Activated CD8-positive, alpha-beta memory T cell treated with anti-CD3 and anti-CD28 coated beads for 24 hours (primary cell): ENCODE data around the gene FLRT2.

ENCODE experiments used
- DNase-seq: peaks from one replicate; pipeline ENCODE4 v3.0.0-alpha.2; 2020

The FLRT2 gene

GRCh38 chr14:85601246-85601645, 71.3 kb downstream of the FLRT2 start:
- no peak for DNase-seq

GRCh38 chr14:85601690-85602089, 71.7 kb downstream of the FLRT2 start:
- no peak for DNase-seq

DNA sequence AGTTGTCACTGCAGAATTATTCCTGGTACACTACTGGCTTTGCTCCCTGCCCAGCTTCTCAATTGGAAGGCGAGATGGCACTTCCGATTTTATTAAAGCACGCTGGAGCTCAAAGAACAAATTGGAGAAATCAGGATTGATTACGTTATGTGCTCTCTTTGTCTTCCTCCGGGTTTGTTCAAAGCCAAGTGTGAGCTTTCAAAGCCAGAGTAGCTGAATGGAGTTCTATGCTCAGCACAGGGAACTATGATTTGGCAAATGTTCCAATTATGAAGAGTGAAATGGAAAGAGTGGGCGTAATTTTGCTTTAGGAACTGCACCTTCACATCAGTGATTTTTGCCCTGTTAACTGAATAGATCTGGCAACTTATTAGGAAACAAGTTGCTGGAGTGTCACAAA, 72.4 kb downstream of the FLRT2 start:
- no peak for DNase-seq

- DNase-seq: no peak
Measured at GRCh38 chr14:85604021-85604420, 74.1 kb downstream of the FLRT2 start.

DNA sequence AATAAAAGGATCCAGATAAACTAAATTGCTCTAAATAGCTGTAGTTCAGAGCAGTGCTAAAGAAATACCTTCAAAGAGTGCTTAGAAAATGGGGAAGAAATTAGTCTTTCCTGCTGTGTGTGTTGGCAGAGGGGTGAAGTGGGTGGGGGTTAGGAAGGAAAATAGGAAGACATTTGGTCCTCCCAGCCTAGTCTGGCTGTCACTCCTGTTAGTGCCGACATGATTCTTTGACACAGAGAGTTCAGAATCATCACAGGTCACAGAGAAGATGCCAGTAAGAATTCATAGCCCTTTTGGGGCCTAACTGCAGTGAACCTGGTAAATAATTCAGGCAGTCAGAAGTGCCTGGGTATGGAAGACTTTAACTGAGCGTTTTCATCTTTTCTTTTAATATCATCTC, 74.8 kb downstream of the FLRT2 start:
- DNase-seq: no peak

DNA sequence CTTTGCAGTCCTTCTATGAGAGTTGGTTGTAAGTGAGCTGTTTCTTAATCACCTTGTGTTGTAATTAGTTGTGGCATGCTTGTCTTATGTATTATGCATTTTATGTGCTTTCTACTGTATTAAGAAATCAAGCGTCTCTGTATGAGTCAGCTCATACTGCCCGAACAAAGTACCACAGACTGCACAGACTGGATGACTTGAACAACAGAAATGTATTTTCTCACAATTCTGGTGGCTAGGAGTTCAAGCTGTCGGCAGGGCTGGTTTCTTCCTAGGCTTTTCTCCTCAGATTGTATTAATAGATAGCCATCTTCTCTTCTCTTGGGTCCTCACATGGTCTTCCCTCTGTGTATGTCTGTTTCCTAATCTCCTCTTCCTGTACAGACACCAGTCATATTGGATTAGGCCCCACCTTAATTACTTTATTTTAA, 77.7 kb downstream of the FLRT2 start:
- no peak for DNase-seq

DNA sequence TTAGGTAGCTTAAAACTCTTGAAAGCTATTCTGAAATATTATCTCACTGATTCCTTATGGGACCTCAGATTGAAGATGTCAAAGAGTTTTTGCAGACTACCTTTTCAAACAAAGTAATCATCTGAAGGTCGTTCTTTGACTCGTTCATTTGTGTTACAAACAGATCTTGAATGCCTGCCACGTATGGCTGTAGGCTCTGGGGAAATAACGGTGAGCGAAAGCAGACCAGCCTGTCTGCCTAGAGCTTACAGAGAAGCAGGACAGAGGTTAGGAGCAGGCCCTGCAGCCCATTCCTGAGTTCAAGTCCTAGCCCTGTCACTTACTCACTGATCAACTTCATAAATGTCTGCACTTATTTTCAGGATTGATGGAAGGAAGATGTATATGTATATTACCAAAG, 83.6 kb downstream of the FLRT2 start:
- DNase-seq: no peak

GRCh38 chr14:85616386-85616885, 86.5 kb downstream of the FLRT2 start:
- no peak for DNase-seq

- no peak for DNase-seq
Measured at GRCh38 chr14:85616886-85617285, 86.9 kb downstream of the FLRT2 start.

GRCh38 chr14:85617791-85618190, 87.8 kb downstream of the FLRT2 start:
- no peak for DNase-seq

GRCh38 chr14:85618390-85618789, 88.4 kb downstream of the FLRT2 start:
- DNase-seq: no peak

DNA sequence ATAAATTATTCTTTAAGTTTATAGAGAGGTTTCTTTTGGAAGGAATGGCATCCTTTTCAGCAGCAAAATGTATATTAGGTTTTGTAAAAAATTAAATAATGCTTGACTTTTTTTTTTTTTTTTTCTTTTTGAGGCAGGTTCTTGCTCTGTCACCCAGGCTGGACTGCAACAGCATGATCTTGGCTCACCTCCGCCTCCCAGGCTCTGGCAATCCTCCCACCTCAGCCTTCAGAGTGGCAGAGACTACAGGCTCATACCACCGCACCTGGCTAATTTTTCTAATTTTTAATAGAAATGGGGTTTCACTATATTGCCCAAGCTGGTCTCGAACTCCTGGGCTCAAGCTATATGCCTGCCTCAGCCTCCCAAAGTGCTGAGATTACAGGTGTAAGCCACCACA, 89.0 kb downstream of the FLRT2 start:
- DNase-seq: no peak

- no peak for DNase-seq
Measured at GRCh38 chr14:85619851-85620250, 89.9 kb downstream of the FLRT2 start.

DNA sequence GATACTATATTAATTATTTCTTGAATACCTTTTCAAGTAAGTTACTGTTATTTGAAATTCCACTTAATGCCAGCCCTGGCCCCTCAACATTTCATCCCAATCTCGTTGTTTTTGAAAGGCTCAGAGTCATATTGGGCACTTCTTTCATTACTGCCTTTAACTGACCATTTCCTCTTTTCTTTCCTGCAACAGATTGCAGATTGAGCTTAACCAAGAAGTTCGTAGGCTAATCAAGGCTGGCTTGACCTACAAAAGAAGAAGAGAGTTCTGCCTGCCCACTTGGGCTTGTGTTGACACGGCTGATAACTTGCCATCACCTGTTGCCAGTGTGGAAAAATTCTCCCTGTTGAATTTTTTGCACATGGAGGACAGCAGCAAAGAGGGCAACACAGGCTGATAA, 91.0 kb downstream of the FLRT2 start:
- DNase-seq: no peak

GRCh38 chr14:85622106-85622505, 92.2 kb downstream of the FLRT2 start:
- no peak for DNase-seq

DNA sequence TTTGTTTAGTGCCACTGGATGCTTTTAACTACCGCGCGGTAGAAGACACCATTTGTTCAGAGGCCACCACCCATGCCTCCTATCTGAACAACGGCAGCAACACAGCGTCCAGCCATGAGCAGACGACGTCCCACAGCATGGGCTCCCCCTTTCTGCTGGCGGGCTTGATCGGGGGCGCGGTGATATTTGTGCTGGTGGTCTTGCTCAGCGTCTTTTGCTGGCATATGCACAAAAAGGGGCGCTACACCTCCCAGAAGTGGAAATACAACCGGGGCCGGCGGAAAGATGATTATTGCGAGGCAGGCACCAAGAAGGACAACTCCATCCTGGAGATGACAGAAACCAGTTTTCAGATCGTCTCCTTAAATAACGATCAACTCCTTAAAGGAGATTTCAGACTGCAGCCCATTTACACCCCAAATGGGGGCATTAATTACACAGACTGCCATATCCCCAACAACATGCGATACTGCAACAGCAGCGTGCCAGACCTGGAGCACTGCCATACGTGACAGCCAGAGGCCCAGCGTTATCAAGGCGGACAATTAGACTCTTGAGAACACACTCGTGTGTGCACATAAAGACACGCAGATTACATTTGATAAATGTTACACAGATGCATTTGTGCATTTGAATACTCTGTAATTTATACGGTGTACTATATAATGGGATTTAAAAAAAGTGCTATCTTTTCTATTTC, 93.2 kb downstream of the FLRT2 start:
- DNase-seq: no peak

DNA sequence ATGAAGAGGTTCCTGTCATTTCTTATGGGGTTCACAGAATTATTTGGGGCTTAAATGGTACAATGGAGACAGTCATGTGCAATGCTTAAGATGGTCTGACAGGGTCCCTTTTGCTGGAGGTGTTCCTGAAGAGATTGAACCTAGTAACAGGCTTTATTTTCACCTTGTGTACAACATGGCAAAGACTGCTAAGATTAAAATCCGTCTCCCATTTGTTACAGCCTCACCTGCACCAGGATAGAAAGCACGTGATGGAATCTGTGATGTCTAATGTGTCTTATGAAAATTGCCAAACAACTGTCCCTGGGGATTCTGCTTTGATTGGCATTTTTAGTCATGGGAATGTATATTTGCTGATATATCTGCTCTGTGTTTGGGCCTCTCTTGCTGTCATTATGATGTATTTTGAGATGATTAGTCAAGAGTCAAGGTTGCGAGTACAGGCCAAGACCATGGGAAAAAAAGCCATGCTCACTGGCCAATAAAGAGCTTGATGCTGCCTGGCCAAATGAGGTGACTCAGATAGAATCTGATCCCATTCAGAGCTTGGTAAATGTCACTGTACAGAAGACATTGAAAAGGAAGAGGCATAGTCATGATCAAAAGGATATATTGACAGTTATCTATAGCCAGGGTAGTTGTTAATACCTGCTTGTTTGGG, 96.1 kb downstream of the FLRT2 start:
- DNase-seq: no peak

- no peak for DNase-seq
Measured at GRCh38 chr14:85634205-85634604, 104.3 kb downstream of the FLRT2 start.

DNA sequence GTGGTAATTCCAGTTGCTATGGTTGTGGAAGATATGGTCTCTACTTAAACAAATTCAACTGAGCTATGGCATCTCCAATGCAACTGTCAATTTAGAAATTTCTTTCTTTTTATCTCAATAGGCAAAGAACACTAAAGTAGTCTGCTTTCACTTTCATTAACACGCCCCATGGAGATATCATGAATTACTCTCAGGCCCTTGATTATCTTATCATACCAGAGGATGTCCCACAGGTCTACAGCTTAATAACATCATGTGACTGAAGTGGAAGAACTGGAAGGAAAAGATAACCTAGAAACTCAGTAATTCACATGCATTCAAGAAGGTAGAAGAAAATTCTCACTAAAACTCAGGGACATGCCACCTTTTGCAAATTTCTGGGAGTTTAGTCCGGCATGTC, 114.3 kb downstream of the FLRT2 start:
- DNase-seq: no peak

DNA sequence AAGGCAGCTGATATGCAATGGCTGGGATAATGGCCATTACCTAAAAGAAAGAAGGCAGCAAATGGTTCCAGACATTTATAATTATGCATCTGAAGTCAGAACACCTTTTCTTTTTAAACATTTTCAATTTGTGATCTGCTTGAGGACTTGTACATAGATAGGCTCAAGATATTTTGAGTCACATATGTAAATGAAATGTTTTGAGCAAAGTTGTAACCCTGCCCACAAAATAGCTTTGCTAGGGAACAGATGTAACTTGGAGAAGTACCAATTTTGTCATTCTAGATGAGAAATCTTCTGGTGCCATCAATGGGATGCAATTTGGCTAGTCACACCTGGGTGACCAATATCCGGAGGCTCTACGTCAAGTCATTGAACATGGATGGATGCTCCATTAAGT, 123.1 kb downstream of the FLRT2 start:
- no peak for DNase-seq

DNA sequence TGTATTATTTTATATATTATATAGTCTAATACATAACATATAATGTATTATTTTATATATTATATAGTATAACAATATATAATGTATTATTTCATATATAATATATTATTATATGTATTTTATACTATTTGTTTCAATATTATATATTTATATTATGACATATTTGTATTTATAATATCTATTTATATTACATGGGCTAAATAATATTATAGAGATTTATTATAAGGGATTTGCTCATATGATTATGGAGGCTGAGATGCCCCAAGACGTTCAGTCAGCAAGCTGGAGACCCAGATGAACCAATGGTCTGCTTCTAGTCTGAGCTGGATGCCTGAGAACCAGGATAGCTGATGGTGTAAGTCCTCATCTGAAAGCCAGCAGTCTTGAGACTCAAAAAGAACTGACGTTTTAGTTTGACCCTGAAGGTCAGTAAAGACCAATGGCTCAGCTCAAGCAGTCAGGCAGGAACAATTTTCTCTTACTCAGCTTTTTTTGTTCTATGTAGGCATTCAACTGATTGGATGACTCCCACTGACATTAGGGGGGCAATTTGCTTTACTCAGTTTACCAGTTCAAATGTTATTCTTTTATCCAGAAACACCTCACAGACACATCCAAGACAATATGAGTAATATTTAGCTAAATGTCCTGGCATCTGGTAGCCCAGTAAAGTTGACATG, 130.4 kb downstream of the FLRT2 start:
- no peak for DNase-seq

DNA sequence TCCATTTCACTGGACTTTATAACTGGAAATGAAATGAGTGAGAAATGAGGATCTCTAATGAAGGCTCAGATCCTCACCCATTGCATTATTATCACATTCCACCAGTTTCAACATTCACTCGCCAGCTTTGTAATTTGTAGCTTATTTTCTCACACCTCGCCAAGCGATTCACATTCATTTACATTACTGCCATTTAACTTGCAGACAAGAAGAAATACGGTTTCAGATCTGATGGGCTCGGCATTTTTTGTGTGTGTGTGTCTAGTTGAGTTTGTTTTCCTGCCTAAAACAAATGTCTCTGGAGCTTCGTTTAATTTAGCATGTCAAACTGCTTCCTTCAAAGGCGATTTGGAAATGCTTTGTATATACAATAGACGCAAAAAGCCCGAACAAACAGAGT, 132.2 kb downstream of the FLRT2 start:
- no peak for DNase-seq

- DNase-seq: no peak
Measured at GRCh38 chr14:85663256-85663655, 133.3 kb downstream of the FLRT2 start.

DNA sequence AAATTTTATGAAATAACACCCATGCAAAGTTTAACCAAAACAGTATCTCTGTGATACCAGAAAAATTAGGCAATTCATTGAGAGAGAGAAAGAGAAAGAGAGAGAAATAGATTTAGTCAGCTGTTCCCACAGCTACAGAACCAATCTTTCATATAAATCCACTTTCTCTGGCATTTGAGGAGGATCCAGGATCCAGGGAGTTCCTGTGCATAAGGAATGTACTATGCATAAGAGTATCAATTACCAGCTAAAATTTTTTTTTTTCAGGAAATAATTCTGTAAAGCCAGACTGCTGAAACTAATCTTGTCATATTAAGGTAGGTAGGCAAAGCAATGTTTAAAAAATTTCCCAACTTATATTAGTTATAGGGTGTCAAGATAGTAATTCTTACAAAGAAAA, 133.7 kb downstream of the FLRT2 start:
- no peak for DNase-seq
